B cell (primary cell): ENCODE data around the gene FXYD1. TPM values are rescaled to one million over a fixed set of nuclear protein-coding genes. Genes with fewer than 3 reads are reported as not detected.

Experiments used
- ATAC-seq: fragments of 200-7000 bp; cut with Tn5 transposase; one replicate; pipeline ENCODE4 v1.10.0; 2021; ENCODE audit warnings: low read depth, mild to moderate bottlenecking, moderate number of reproducible peaks, moderate library complexity
- CTCF ChIA-PET: fragments of 350-600 bp; sonication (Branson Sonifier 250); formaldehyde crosslinking; loops from one replicate; lab custom pipeline; 2021; ENCODE audit warnings: antibody characterized with exemption, inconsistent platforms; lab: Charles Lee
- POLR2A ChIA-PET: fragments of 350-600 bp; sonication (Branson Sonifier 250); formaldehyde crosslinking; loops from one replicate; lab custom pipeline; 2021; ENCODE audit warnings: antibody characterized with exemption; lab: Charles Lee
- DNase-seq: peaks from one replicate; pipeline ENCODE4 v3.0.0; 2013
- H2AFZ ChIP-seq: 2 replicates; pipeline ENCODE4 v1.6.1; 2012; ENCODE audit warnings: mild to moderate bottlenecking, low read depth, low read length; ENCODE audit not compliant: insufficient read depth, poor library complexity, severe bottlenecking
- H3K27ac ChIP-seq, 2 donors: 1 replicate in 1 of 2; 2 replicates in 1 of 2; pipeline ENCODE4 v1.5.1; 2012 to 2013; ENCODE audit warnings: low read length in 2 of 2, mild to moderate bottlenecking in 2 of 2, moderate library complexity in 1 of 2
- H3K27me3 ChIP-seq, 4 experiments: fragments of 200-600 bp in 1 of 4; sonication (generic) in 1 of 4; replicated peaks in 1 of 4; 1 replicate in 2 of 4; 2 replicates in 2 of 4; pipeline versions ENCODE4 v1.6.1 to v1.7.0; 2013 to 2016; ENCODE audit warnings: low read length in 3 of 4, mild to moderate bottlenecking in 2 of 4, mixed read lengths in 1 of 4, moderate library complexity in 1 of 4; ENCODE audit not compliant: insufficient read depth in 4 of 4, control insufficient read depth in 3 of 4; ENCODE audit errors: control extremely low read depth in 1 of 4
- H3K36me3 ChIP-seq, 2 experiments: replicated peaks in 1 of 2; 1 replicate in 1 of 2; 2 replicates in 1 of 2; pipeline versions ENCODE4 v1.6.1 to v1.7.1; 2013; ENCODE audit warnings: low read length in 1 of 2; ENCODE audit not compliant: insufficient read depth in 2 of 2, control insufficient read depth in 1 of 2; ENCODE audit errors: control extremely low read depth in 1 of 2, extremely low read depth in 1 of 2
- H3K4me1 ChIP-seq, 2 donors: fragments of 200-600 bp in 1 of 2; sonication (generic) in 1 of 2; 1 replicate in 1 of 2; 2 replicates in 1 of 2; pipeline versions ENCODE4 v1.5.1 to v1.6.1; 2013 to 2017; ENCODE audit warnings: low read length in 2 of 2; ENCODE audit not compliant: control insufficient read depth in 2 of 2, insufficient read depth in 2 of 2
- H3K4me2 ChIP-seq: replicated peaks from 2 replicates; pipeline ENCODE3; 2012; ENCODE audit warnings: mild to moderate bottlenecking, low read depth, low read length; ENCODE audit not compliant: poor library complexity, severe bottlenecking
- H3K4me3 ChIP-seq, 5 experiments: fragments of 200-600 bp in 1 of 5; sonication (generic) in 1 of 5; 1 replicate in 3 of 5; 2 replicates in 2 of 5; pipeline versions ENCODE4 v1.5.1 to v1.7.0; 2011 to 2016; ENCODE audit warnings: low read length in 4 of 5, mild to moderate bottlenecking in 4 of 5, low read depth in 2 of 5, control low read depth in 1 of 5, moderate library complexity in 1 of 5; ENCODE audit not compliant: insufficient read depth in 1 of 5; ENCODE audit errors: control extremely low read depth in 1 of 5, extremely low read depth in 1 of 5
- H3K79me2 ChIP-seq: fragments of 200-600 bp; sonication (generic); one replicate; pipeline ENCODE4 v1.6.0; 2016; ENCODE audit warnings: low read length; ENCODE audit not compliant: control insufficient read depth, insufficient read depth
- H3K9ac ChIP-seq: fragments of 200-600 bp; sonication (generic); 2 replicates; pipeline ENCODE4 v1.6.1; 2017; ENCODE audit warnings: mild to moderate bottlenecking, low read length, moderate library complexity
- H3K9me3 ChIP-seq, 3 donors: one replicate each; pipeline versions ENCODE4 v1.6.1 to v1.7.1; 2013; ENCODE audit warnings: low read length in 2 of 3; ENCODE audit not compliant: control insufficient read depth in 2 of 3, insufficient read depth in 1 of 3; ENCODE audit errors: control extremely low read depth in 1 of 3
- H4K20me1 ChIP-seq: 2 replicates; pipeline ENCODE4 v1.6.0; 2012; ENCODE audit warnings: mild to moderate bottlenecking, low read length; ENCODE audit not compliant: insufficient read depth, control insufficient read depth, poor library complexity, severe bottlenecking
- H3K27ac Mint-ChIP-seq: one replicate; pipeline ENCODE4 v1.8.0; 2021; ENCODE audit warnings: mixed read lengths
- H3K27me3 Mint-ChIP-seq: one replicate; pipeline ENCODE4 v1.8.0; 2021; ENCODE audit warnings: mixed read lengths
- H3K4me1 Mint-ChIP-seq: one replicate; pipeline ENCODE4 v1.8.0; 2021; ENCODE audit warnings: mixed read lengths
- H3K4me3 Mint-ChIP-seq: one replicate; pipeline ENCODE4 v1.8.0; 2021; ENCODE audit warnings: mixed read lengths
- H3K9me3 Mint-ChIP-seq: one replicate; pipeline ENCODE4 v1.8.0; 2022; ENCODE audit warnings: mixed read lengths; ENCODE audit not compliant: insufficient read depth
- CTCF ChIP-seq: fragments of 200-600 bp; IDR thresholded peaks from one replicate; pipeline ENCODE4 v1.8.0; 2022; ENCODE audit warnings: antibody characterized with exemption, mild to moderate bottlenecking
- EZH2 ChIP-seq: IDR thresholded peaks from 2 replicates; pipeline ENCODE4 v1.6.1; 2012; ENCODE audit warnings: borderline replicate concordance, low read depth, mild to moderate bottlenecking, moderate library complexity, low read length; ENCODE audit not compliant: insufficient read depth, poor library complexity, severe bottlenecking
- WGBS: methylation state at CpG from one replicate; pipeline ENCODE4 v1.1.5; 2013; ENCODE audit warnings: missing lambda C conversion rate; ENCODE audit not compliant: insufficient coverage; 5-methylcytosine and 5-hydroxymethylcytosine counted together
- intact Hi-C: fragments of 100-400 bp; cut with micrococcal nuclease; formaldehyde crosslinking; loops from one replicate; pipeline ENCODE4 v1.10.0; 2022
- polyA plus RNA-seq: library from polyadenylated mRNA; depleted of rRNA; stranded (reverse); fragments of >200 nt; gene quantifications from 2 replicates; pipeline ENCODE4 v1.2.3, GENCODE V29; 2012
- total RNA-seq, 2 donors: library from RNA; stranded (reverse); fragments of 120-200 nt in 1 of 2; gene quantifications; 1 replicate in 1 of 2; 2 replicates in 1 of 2; pipeline versions ENCODE4 v1.2.3 to v1.2.4, GENCODE V29; 2013 to 2022

The FXYD1 gene
- total and polyA plus RNA-seq, 2 donors (not counting 1 experiment from before 2014, with no cell fraction given): 3.1 to 4.7 TPM

- 96% methylated on average over 6 of the region's 7 CpGs for WGBS
- H3K27ac Mint-ChIP-seq: peak overlapping the region; percentile 44
- peaks cover 20 to 25% of the 10 kb centered on the region in 2 donors for H3K4me1 ChIP-seq
- H3K27ac ChIP-seq: no peak overlapping the region
- peaks cover 0 to 4% (median 0%) of the 10 kb centered on the region in 3 donors for H3K9me3 ChIP-seq
- peaks cover 50% of the 10 kb centered on the region for H3K4me1 Mint-ChIP-seq
- no peak for TF ChIP-seq EZH2
- TF ChIP-seq CTCF: no peak
- H3K9me3 Mint-ChIP-seq: no peaks in the 10 kb centered on the region
- intact Hi-C loops: loop anchor here (10.0 kb wide), 1 partner anchor 308 kb away; no protein-coding TSS in a partner anchor
- ChIA-PET CTCF (interaction anchor here (1.5 to 1.9 kb wide), 2 partner anchors 20 to 50 kb away, joined by 4 to 6 read pairs; no protein-coding TSS in a partner anchor), POLR2A (interaction anchor here (0.6 kb wide), 1 partner anchor 102 kb away, joined by 4 read pairs; no protein-coding TSS in a partner anchor)
- no peak overlapping the region for H3K9ac ChIP-seq
- peaks cover 35% of the 10 kb centered on the region for H4K20me1 ChIP-seq
- peaks cover 0 to 3% (median 0%) of the 10 kb centered on the region in 4 experiments for H3K27me3 ChIP-seq
- no peak for ATAC-seq
- no peak for DNase-seq
- H3K79me2 ChIP-seq: peaks cover 52% of the 10 kb centered on the region
- no peak overlapping the region for H3K4me3 ChIP-seq
- peak overlapping the region; percentile 100 for H3K4me3 Mint-ChIP-seq
- H2AFZ ChIP-seq: no peak overlapping the region
- peak overlapping the region; percentile 100 for H3K4me2 ChIP-seq
- peaks cover 10 to 51% of the 10 kb centered on the region in 2 experiments for H3K36me3 ChIP-seq
- no peaks in the 10 kb centered on the region for H3K27me3 Mint-ChIP-seq
Measured at GRCh38 chr19:35156673-35157014, 18.0 kb downstream of the FXYD1 start.

GRCh38 chr19:35157431-35157830 lies 18.8 kb downstream of the FXYD1 start:
- Mint-ChIP-seq H3K27ac (peak overlapping the region; percentile 46), H3K9me3 (no peaks in the 10 kb centered on the region), H3K27me3 (no peaks in the 10 kb centered on the region), H3K4me3 (peak overlapping the region; percentile 61), H3K4me1 (peaks cover 46% of the 10 kb centered on the region)
- no peak overlapping the region for H3K4me2 ChIP-seq
- H3K79me2 ChIP-seq: peaks cover 52% of the 10 kb centered on the region
- ATAC-seq (no peak), DNase-seq (no peak)
- ChIA-PET POLR2A (interaction anchor here (1.6 kb wide), 1 partner anchor 49 kb away, joined by 4 read pairs; no protein-coding TSS in a partner anchor), CTCF (no interaction called here)
- no peak overlapping the region for H3K9ac ChIP-seq
- peaks cover 43% of the 10 kb centered on the region for H4K20me1 ChIP-seq
- 100% methylated on average over 3 of the region's 4 CpGs for WGBS
- H2AFZ ChIP-seq: no peak overlapping the region
- no peak overlapping the region for H3K4me3 ChIP-seq
- H3K36me3 ChIP-seq: peaks cover 12 to 59% of the 10 kb centered on the region in 2 experiments
- TF ChIP-seq EZH2: no peak
- no peak for TF ChIP-seq CTCF
- H3K9me3 ChIP-seq: peaks cover 0 to 11% (median 6%) of the 10 kb centered on the region in 3 donors
- peaks cover 20 to 25% of the 10 kb centered on the region in 2 donors for H3K4me1 ChIP-seq
- H3K27ac ChIP-seq: no peak overlapping the region
- intact Hi-C loops: loop anchor here (10.0 kb wide), 1 partner anchor 307 kb away; no protein-coding TSS in a partner anchor
- H3K27me3 ChIP-seq: peaks cover 0 to 3% (median 0%) of the 10 kb centered on the region in 4 experiments
